ENCODE measurements around the gene ZNF302.
"Not testable (repeated sequence)": the region's sequence is repeated elsewhere in the genome, so short reads cannot be mapped to it uniquely, and the experiment has no call there.

Gene ZNF302

GRCh38 chr19:34662919-34663318 lies 14.6 kb upstream of the ZNF302 start:
- no peaks in the 10 kb centered on the region for H3K27me3 ChIP-seq (ENCODE audit: control insufficient read depth in 1 of 2, insufficient read depth in 2 of 2, low read length in 2 of 2)
- H3K36me3 ChIP-seq (ENCODE audit: control insufficient read depth in 2 of 2, insufficient read depth in 2 of 2, low read length in 2 of 2): no peaks in the 10 kb centered on the region
- H3K9ac ChIP-seq (ENCODE audit: low read length in 2 of 2): no peak overlapping the region
- H3K4me3 ChIP-seq (ENCODE audit: low read length in 2 of 2): no peak overlapping the region
- H3K27ac ChIP-seq (ENCODE audit: low read length): no peak overlapping the region
- no peaks in the 10 kb centered on the region for H3K9me3 ChIP-seq (ENCODE audit: control insufficient read depth in 2 of 2, low read length in 2 of 2)
- H3K4me1 ChIP-seq (ENCODE audit: control insufficient read depth, insufficient read depth, low read length): no peaks in the 10 kb centered on the region

GRCh38 chr19:34664168-34664567 lies 13.3 kb upstream of the ZNF302 start:
- no peak overlapping the region for H3K27ac ChIP-seq (ENCODE audit: low read length)
- H3K36me3 ChIP-seq (ENCODE audit: control insufficient read depth in 2 of 2, insufficient read depth in 2 of 2, low read length in 2 of 2): no peaks in the 10 kb centered on the region

GRCh38 chr19:34664870-34665269 lies 12.6 kb upstream of the ZNF302 start:
- Histone ChIP-seq H3K9ac (ENCODE audit: low read length in 2 of 2) (no peak overlapping the region), H3K27ac (ENCODE audit: low read length) (no peak overlapping the region)

More at GRCh38 chr19:34664168-34664567, 13.3 kb upstream of the ZNF302 start:
- Histone ChIP-seq H3K4me3 (ENCODE audit: low read length in 2 of 2) (no peak overlapping the region), H3K27me3 (ENCODE audit: control insufficient read depth in 1 of 2, insufficient read depth in 2 of 2, low read length in 2 of 2) (no peaks in the 10 kb centered on the region), H3K9ac (ENCODE audit: low read length in 2 of 2) (no peak overlapping the region), H3K4me1 (ENCODE audit: control insufficient read depth, insufficient read depth, low read length) (no peaks in the 10 kb centered on the region), H3K9me3 (ENCODE audit: control insufficient read depth in 2 of 2, low read length in 2 of 2) (no peaks in the 10 kb centered on the region)

GRCh38 chr19:34665275-34665674 lies 12.2 kb upstream of the ZNF302 start:
- not testable (repeated sequence) for H3K27me3 ChIP-seq (ENCODE audit: control insufficient read depth in 1 of 2, insufficient read depth in 2 of 2, low read length in 2 of 2); H3K27ac ChIP-seq (ENCODE audit: low read length); H3K4me1 ChIP-seq (ENCODE audit: control insufficient read depth, insufficient read depth, low read length); H3K9ac ChIP-seq (ENCODE audit: low read length in 2 of 2); H3K36me3 ChIP-seq (ENCODE audit: control insufficient read depth in 2 of 2, insufficient read depth in 2 of 2, low read length in 2 of 2); H3K4me3 ChIP-seq (ENCODE audit: low read length in 2 of 2); H3K9me3 ChIP-seq (ENCODE audit: control insufficient read depth in 2 of 2, low read length in 2 of 2)

More at GRCh38 chr19:34664870-34665269, 12.6 kb upstream of the ZNF302 start:
- H3K4me3 ChIP-seq (ENCODE audit: low read length in 2 of 2): no peak overlapping the region
- H3K4me1 ChIP-seq (ENCODE audit: control insufficient read depth, insufficient read depth, low read length): no peaks in the 10 kb centered on the region
- H3K36me3 ChIP-seq (ENCODE audit: control insufficient read depth in 2 of 2, insufficient read depth in 2 of 2, low read length in 2 of 2): no peaks in the 10 kb centered on the region
- H3K27me3 ChIP-seq (ENCODE audit: control insufficient read depth in 1 of 2, insufficient read depth in 2 of 2, low read length in 2 of 2): no peaks in the 10 kb centered on the region
- H3K9me3 ChIP-seq (ENCODE audit: control insufficient read depth in 2 of 2, low read length in 2 of 2): no peaks in the 10 kb centered on the region

GRCh38 chr19:34666200-34666957 lies 11.1 kb upstream of the ZNF302 start:
- Histone ChIP-seq H3K9me3 (ENCODE audit: control insufficient read depth in 2 of 2, low read length in 2 of 2) (no peaks in the 10 kb centered on the region), H3K27ac (ENCODE audit: low read length) (no peak overlapping the region), H3K4me1 (ENCODE audit: control insufficient read depth, insufficient read depth, low read length) (no peaks in the 10 kb centered on the region), H3K4me3 (ENCODE audit: low read length in 2 of 2) (no peak overlapping the region), H3K9ac (ENCODE audit: low read length in 2 of 2) (no peak overlapping the region), H3K27me3 (ENCODE audit: control insufficient read depth in 1 of 2, insufficient read depth in 2 of 2, low read length in 2 of 2) (no peaks in the 10 kb centered on the region), H3K36me3 (ENCODE audit: control insufficient read depth in 2 of 2, insufficient read depth in 2 of 2, low read length in 2 of 2) (no peaks in the 10 kb centered on the region)

- Histone ChIP-seq H3K36me3 (ENCODE audit: control insufficient read depth in 2 of 2, insufficient read depth in 2 of 2, low read length in 2 of 2) (no peaks in the 10 kb centered on the region), H3K4me1 (ENCODE audit: control insufficient read depth, insufficient read depth, low read length) (no peaks in the 10 kb centered on the region), H3K27ac (ENCODE audit: low read length) (no peak overlapping the region), H3K4me3 (ENCODE audit: low read length in 2 of 2) (no peak overlapping the region), H3K9me3 (ENCODE audit: control insufficient read depth in 2 of 2, low read length in 2 of 2) (no peaks in the 10 kb centered on the region), H3K27me3 (ENCODE audit: control insufficient read depth in 1 of 2, insufficient read depth in 2 of 2, low read length in 2 of 2) (no peaks in the 10 kb centered on the region), H3K9ac (ENCODE audit: low read length in 2 of 2) (no peak overlapping the region)
Measured at GRCh38 chr19:34666958-34667265, 10.6 kb upstream of the ZNF302 start.

GRCh38 chr19:34667349-34668076 lies 10.0 kb upstream of the ZNF302 start:
- Histone ChIP-seq H3K4me1 (ENCODE audit: control insufficient read depth, insufficient read depth, low read length) (no peaks in the 10 kb centered on the region), H3K9ac (ENCODE audit: low read length in 2 of 2) (no peak overlapping the region), H3K27ac (ENCODE audit: low read length) (no peak overlapping the region), H3K27me3 (ENCODE audit: control insufficient read depth in 1 of 2, insufficient read depth in 2 of 2, low read length in 2 of 2) (no peaks in the 10 kb centered on the region), H3K4me3 (ENCODE audit: low read length in 2 of 2) (peak overlapping the region in 1 of 2 donors; percentile 61), H3K36me3 (ENCODE audit: control insufficient read depth in 2 of 2, insufficient read depth in 2 of 2, low read length in 2 of 2) (no peaks in the 10 kb centered on the region), H3K9me3 (ENCODE audit: control insufficient read depth in 2 of 2, low read length in 2 of 2) (no peaks in the 10 kb centered on the region)

- peak overlapping the region in 1 of 2 donors; percentile 61 for H3K4me3 ChIP-seq (ENCODE audit: low read length in 2 of 2)
- H3K27ac ChIP-seq (ENCODE audit: low read length); H3K4me1 ChIP-seq (ENCODE audit: control insufficient read depth, insufficient read depth, low read length); H3K9ac ChIP-seq (ENCODE audit: low read length in 2 of 2); H3K36me3 ChIP-seq (ENCODE audit: control insufficient read depth in 2 of 2, insufficient read depth in 2 of 2, low read length in 2 of 2); H3K27me3 ChIP-seq (ENCODE audit: control insufficient read depth in 1 of 2, insufficient read depth in 2 of 2, low read length in 2 of 2); H3K9me3 ChIP-seq (ENCODE audit: control insufficient read depth in 2 of 2, low read length in 2 of 2): not testable (repeated sequence)
Measured at GRCh38 chr19:34668077-34668689, 9.3 kb upstream of the ZNF302 start.

- H3K36me3 ChIP-seq (ENCODE audit: control insufficient read depth in 2 of 2, insufficient read depth in 2 of 2, low read length in 2 of 2); H3K27me3 ChIP-seq (ENCODE audit: control insufficient read depth in 1 of 2, insufficient read depth in 2 of 2, low read length in 2 of 2); H3K4me3 ChIP-seq (ENCODE audit: low read length in 2 of 2); H3K9ac ChIP-seq (ENCODE audit: low read length in 2 of 2); H3K27ac ChIP-seq (ENCODE audit: low read length); H3K9me3 ChIP-seq (ENCODE audit: control insufficient read depth in 2 of 2, low read length in 2 of 2); H3K4me1 ChIP-seq (ENCODE audit: control insufficient read depth, insufficient read depth, low read length): not testable (repeated sequence)
Measured at GRCh38 chr19:34668690-34669089, 8.8 kb upstream of the ZNF302 start.

GRCh38 chr19:34669305-34669704 lies 8.2 kb upstream of the ZNF302 start:
- Histone ChIP-seq H3K36me3 (ENCODE audit: control insufficient read depth in 2 of 2, insufficient read depth in 2 of 2, low read length in 2 of 2) (no peaks in the 10 kb centered on the region), H3K9me3 (ENCODE audit: control insufficient read depth in 2 of 2, low read length in 2 of 2) (no peaks in the 10 kb centered on the region), H3K27ac (ENCODE audit: low read length) (no peak overlapping the region), H3K9ac (ENCODE audit: low read length in 2 of 2) (no peak overlapping the region), H3K4me1 (ENCODE audit: control insufficient read depth, insufficient read depth, low read length) (no peaks in the 10 kb centered on the region), H3K4me3 (ENCODE audit: low read length in 2 of 2) (no peak overlapping the region), H3K27me3 (ENCODE audit: control insufficient read depth in 1 of 2, insufficient read depth in 2 of 2, low read length in 2 of 2) (no peaks in the 10 kb centered on the region)

GRCh38 chr19:34671972-34672371 lies 5.5 kb upstream of the ZNF302 start:
- Histone ChIP-seq H3K36me3 (ENCODE audit: control insufficient read depth in 2 of 2, insufficient read depth in 2 of 2, low read length in 2 of 2) (no peaks in the 10 kb centered on the region), H3K9me3 (ENCODE audit: control insufficient read depth in 2 of 2, low read length in 2 of 2) (no peaks in the 10 kb centered on the region), H3K27me3 (ENCODE audit: control insufficient read depth in 1 of 2, insufficient read depth in 2 of 2, low read length in 2 of 2) (no peaks in the 10 kb centered on the region), H3K4me1 (ENCODE audit: control insufficient read depth, insufficient read depth, low read length) (peaks cover 3% of the 10 kb centered on the region), H3K9ac (ENCODE audit: low read length in 2 of 2) (no peak overlapping the region), H3K27ac (ENCODE audit: low read length) (no peak overlapping the region), H3K4me3 (ENCODE audit: low read length in 2 of 2) (no peak overlapping the region)

Data from stomach smooth muscle (tissue), 2 donors.